Endothelial cell of umbilical vein (primary cell): ENCODE measurements around the gene PFN3. TPM values are rescaled to one million over a fixed set of nuclear protein-coding genes. Genes with fewer than 3 reads are reported as not detected.

Experiments
- BruUV-seq: library from RNA; stranded (reverse); fragments of 400-500 nt; replicated peaks from 2 replicates; lab custom pipeline; 2021; lab: Mats Ljungman, UMichigan
- CTCF ChIA-PET: fragments of 300-600, 350-600 bp; sonication (Branson Sonifier 250); formaldehyde crosslinking; loops from one replicate; lab custom pipeline; 2021; ENCODE audit warnings: antibody characterized with exemption, inconsistent platforms; lab: Charles Lee
- POLR2A ChIA-PET: fragments of 300-600, 350-600 bp; sonication (Branson Sonifier 250); formaldehyde crosslinking; loops from one replicate; lab custom pipeline; 2021; ENCODE audit warnings: antibody characterized with exemption, inconsistent platforms; lab: Charles Lee
- DNase-seq: peaks from one replicate; pipeline ENCODE4 v3.0.0-alpha.2; 2011; ENCODE audit warnings: low read depth, low spot score
- FAIRE-seq: peaks from 2 replicates; lab custom pipeline; 2011; peaks lifted over from hg19 to GRCh38; lab: Jason Lieb, UNC
- H2AFZ ChIP-seq: 2 replicates; pipeline ENCODE4 v1.6.0; 2012; ENCODE audit warnings: low read depth, low read length, control low read depth, inconsistent platforms
- H3K27ac ChIP-seq: 2 replicates; pipeline ENCODE4 v1.5.1; 2011; ENCODE audit warnings: low read depth, mild to moderate bottlenecking, control low read depth, low read length, moderate library complexity; ENCODE audit not compliant: insufficient read depth
- H3K27me3 ChIP-seq, 2 experiments: 2 replicates each; pipeline versions ENCODE4 v1.6.0 to v1.6.1; 2011; ENCODE audit warnings: low read length in 2 of 2, mixed read lengths in 1 of 2; ENCODE audit not compliant: control insufficient read depth in 2 of 2, insufficient read depth in 2 of 2
- H3K36me3 ChIP-seq, 2 experiments: 2 replicates in 1 of 2; 3 replicates in 1 of 2; pipeline ENCODE4 v1.5.1; 2011; ENCODE audit warnings: low read length in 2 of 2, mild to moderate bottlenecking in 1 of 2, moderate library complexity in 1 of 2; ENCODE audit not compliant: control insufficient read depth in 2 of 2, insufficient read depth in 2 of 2; ENCODE audit errors: extremely low read depth in 1 of 2
- H3K4me1 ChIP-seq: 3 replicates; pipeline ENCODE4 v1.5.1; 2011; ENCODE audit warnings: mild to moderate bottlenecking, low read length; ENCODE audit not compliant: control insufficient read depth, insufficient read depth; ENCODE audit errors: extremely low read depth
- H3K4me2 ChIP-seq: 2 replicates; pipeline ENCODE4 v1.6.1; 2011; ENCODE audit warnings: low read length, control low read depth, mixed read lengths; ENCODE audit not compliant: insufficient read depth
- H3K4me3 ChIP-seq, 3 experiments: fragments of 200-600 bp in 1 of 3; sonication (generic), shearing (Covaris generic) in 1 of 3; replicated peaks in 1 of 3; 2 replicates each; pipeline ENCODE4 v1.5.1; 2011 to 2016; ENCODE audit warnings: control low read depth in 3 of 3, low read length in 3 of 3, mild to moderate bottlenecking in 2 of 3, inconsistent platforms in 1 of 3, low read depth in 1 of 3, moderate library complexity in 1 of 3; ENCODE audit not compliant: insufficient read depth in 1 of 3
- H3K79me2 ChIP-seq: 2 replicates; pipeline ENCODE4 v1.6.0; 2012; ENCODE audit warnings: low read length, inconsistent platforms; ENCODE audit not compliant: control insufficient read depth, insufficient read depth
- H3K9ac ChIP-seq: replicated peaks from 2 replicates; pipeline ENCODE3; 2011; ENCODE audit warnings: low read length, control low read depth; ENCODE audit not compliant: insufficient read depth; ENCODE audit errors: extremely low read depth
- H3K9me1 ChIP-seq: replicated peaks from 3 replicates; pipeline ENCODE4 v1.6.0; 2011; ENCODE audit warnings: mild to moderate bottlenecking, low read length; ENCODE audit not compliant: control insufficient read depth, insufficient read depth; ENCODE audit errors: extremely low read depth
- H3K9me3 ChIP-seq: replicated peaks from 2 replicates; pipeline ENCODE4 v1.5.1; 2012; ENCODE audit warnings: low read length, inconsistent platforms; ENCODE audit not compliant: control insufficient read depth, insufficient read depth
- H4K20me1 ChIP-seq: replicated peaks from 2 replicates; pipeline ENCODE3; 2011; ENCODE audit warnings: mild to moderate bottlenecking, low read length; ENCODE audit not compliant: control insufficient read depth, insufficient read depth; ENCODE audit errors: extremely low read depth
- EZH2 ChIP-seq: IDR thresholded peaks from 2 replicates; pipeline ENCODE4 v1.6.1; 2012; ENCODE audit warnings: borderline replicate concordance, low read depth, mild to moderate bottlenecking, moderate library complexity, low read length, inconsistent platforms; ENCODE audit not compliant: severe bottlenecking
- JUN ChIP-seq: IDR thresholded peaks from 2 replicates; pipeline ENCODE4 v1.6.1; 2011; ENCODE audit warnings: borderline replicate concordance, low read depth; ENCODE audit not compliant: insufficient read length, insufficient read depth
- MAX ChIP-seq: IDR thresholded peaks from 2 replicates; pipeline ENCODE4 v1.6.1; 2011; ENCODE audit not compliant: insufficient read depth, insufficient read length
- MYC ChIP-seq: IDR thresholded peaks from one replicate; pipeline ENCODE4 v1.6.1; 2011; ENCODE audit warnings: mild to moderate bottlenecking, low read depth, low read length
- POLR2A ChIP-seq: IDR thresholded peaks from 2 replicates; pipeline ENCODE4 v1.6.1; 2012; ENCODE audit warnings: low read depth, mild to moderate bottlenecking, control low read depth, low read length
- dilution Hi-C: fragments of 300-500 bp; cut with MboI; formaldehyde crosslinking; loops from one replicate; pipeline ENCODE4 v1.15.0; 2019; ENCODE audit warnings: low sequenced_read_pairs; ENCODE audit not compliant: extremely low pct_ligation_motif_present
- intact Hi-C: fragments of 100-400 bp; cut with micrococcal nuclease; formaldehyde crosslinking; loops from one replicate; pipeline ENCODE4 v1.10.0; 2022
- polyA plus RNA-seq, 4 experiments: library from polyadenylated mRNA; depleted of rRNA in 3 of 4; stranded (reverse) in 3 of 4; unstranded in 1 of 4; fragments of >200 nt; gene quantifications; 2 replicates each; pipeline versions ENCODE4 v1.2.1 to v1.2.3, GENCODE V29; 2011 to 2012; ENCODE audit warnings: missing spikeins in 1 of 4
- total RNA-seq: library from RNA; stranded (reverse); gene quantifications from 2 replicates; pipeline ENCODE4 v1.2.3, GENCODE V29; 2021

The PFN3 gene
- total and polyA plus RNA-seq, 2 donors (not counting 3 experiments of a cell fraction or from before 2014, with no cell fraction given): not detected

GRCh38 chr5:177367323-177367848 lies 33.1 kb downstream of the PFN3 start:
- intact Hi-C loops (loop anchor here (5.0 kb wide), 1 partner anchor 55 kb away; the partner anchor contains the start of gene MXD3), dilution Hi-C loops (no loop called here)
- DNase-seq (no peak), FAIRE-seq (no peak)
- TF ChIP-seq EZH2 (no peak), JUN (no peak), MAX (peak; percentile 31)
- POLR2A ChIA-PET: interaction anchor here (0.6 to 1.3 kb wide), 6 partner anchors 9 to 130 kb away, joined by 3 to 5 read pairs (median 3); partner anchors contain the start of genes GRK6, PDLIM7 and RGS14
- H3K27me3 ChIP-seq: no peaks in the 10 kb centered on the region
- H3K36me3 ChIP-seq: no peaks in the 10 kb centered on the region
- peak overlapping the region in 1 of 3 experiments; percentile 37 for H3K4me3 ChIP-seq
- no peaks in the 10 kb centered on the region for H3K79me2 ChIP-seq
- peak overlapping the region; percentile 36 for H2AFZ ChIP-seq
- no peak overlapping the region for H3K27ac ChIP-seq
- no peaks in the 10 kb centered on the region for H3K9me1 ChIP-seq
- H3K9me3 ChIP-seq: no peaks in the 10 kb centered on the region
- no TSS peak for BruUV-seq
- CTCF ChIA-PET: interaction anchor here (1.0 to 3.9 kb wide), 11 partner anchors 9 to 130 kb away, joined by 3 to 19 read pairs (median 8); partner anchors contain the start of genes LMAN2, PDLIM7 and RGS14
- no peak overlapping the region for H3K4me2 ChIP-seq
- peaks cover 28% of the 10 kb centered on the region for H3K4me1 ChIP-seq
- no peak overlapping the region for H3K9ac ChIP-seq
- no peaks in the 10 kb centered on the region for H4K20me1 ChIP-seq

GRCh38 chr5:177366528-177367322 lies 33.7 kb downstream of the PFN3 start:
- no peaks in the 10 kb centered on the region for H3K79me2 ChIP-seq
- H3K27me3 ChIP-seq: no peaks in the 10 kb centered on the region
- TF ChIP-seq MYC (no peak), POLR2A (no peak)
- DNase-seq (peak; percentile 86), FAIRE-seq (peak; percentile 87)
- H3K4me1 ChIP-seq: peaks cover 21% of the 10 kb centered on the region
- no peaks in the 10 kb centered on the region for H3K36me3 ChIP-seq
- H3K9me3 ChIP-seq: no peaks in the 10 kb centered on the region
- H3K9me1 ChIP-seq: no peaks in the 10 kb centered on the region
- H2AFZ ChIP-seq: peak overlapping the region; percentile 94
- dilution Hi-C loops: no loop called here
- no peaks in the 10 kb centered on the region for H4K20me1 ChIP-seq
- intact Hi-C loops: loop anchor here (5.0 kb wide), 1 partner anchor 54 kb away; the partner anchor contains the start of gene MXD3
- peak overlapping the region; percentile 35 to 41 (median 37) for H3K4me3 ChIP-seq
- H3K9ac ChIP-seq: peak overlapping the region; percentile 78
- H3K27ac ChIP-seq: peak overlapping the region; percentile 62
- peak overlapping the region; percentile 68 for H3K4me2 ChIP-seq
- CTCF ChIA-PET: interaction anchor here (0.7 to 3.9 kb wide), 15 partner anchors 9 to 131 kb away, joined by 3 to 19 read pairs (median 5); partner anchors contain the start of genes LMAN2, PDLIM7, PRR7 and RGS14
- POLR2A ChIA-PET: interaction anchor here (0.6 to 1.3 kb wide), 5 partner anchors 9 to 131 kb away, joined by 3 read pairs; partner anchors contain the start of genes GRK6, PDLIM7 and RGS14
- BruUV-seq: TSS peak; percentile 34
